Ovary (tissue), 3 donors: Measurements from ENCODE around the gene MPHOSPH9.

Experiments used
- CTCF ChIP-seq, 3 donors: fragments of 450-650 bp in 2 of 3; fragments of 200-600 bp in 1 of 3; IDR thresholded peaks; one replicate each; pipeline versions ENCODE4 v1.5.1 to v1.8.0; 2016 to 2022; ENCODE audit warnings: antibody characterized with exemption in 3 of 3, mild to moderate bottlenecking in 1 of 3
- POLR2A ChIP-seq: fragments of 450-650 bp; IDR thresholded peaks from one replicate; pipeline ENCODE4 v1.6.1; 2017; ENCODE audit warnings: antibody characterized with exemption, mild to moderate bottlenecking, moderate library complexity
- donor health status: DM: no; HTN: no; CAD: no.

GRCh38 chr12:123269395-123269892, 36.5 kb upstream of the MPHOSPH9 start:
- TF ChIP-seq POLR2A (no peak), CTCF (IDR thresholded peaks at IDR 0.05) (no peak)
